HG03066 (cell line): Measurements from ENCODE around the gene NSL1.
"Not testable (repeated sequence)": the region's sequence is repeated elsewhere in the genome, so short reads cannot be mapped to it uniquely, and the experiment has no call there.

Experiments
- ATAC-seq: cut with Tn5 transposase; IDR thresholded peaks from one replicate; pipeline ENCODE4 v1.9.1; 2021; ENCODE audit warnings: low read depth; ENCODE audit not compliant: unreplicated experiment

Gene NSL1

GRCh38 chr1:212752934-212753497 is 38.6 kb downstream of the NSL1 start:
- no peak for ATAC-seq

- no peak for ATAC-seq
Observed at GRCh38 chr1:212752252-212752933, 39.2 kb downstream of the NSL1 start.

- ATAC-seq = no peak
Observed at GRCh38 chr1:212749821-212750535, 41.6 kb downstream of the NSL1 start.

GRCh38 chr1:212746546-212746945 is 45.0 kb downstream of the NSL1 start:
- ATAC-seq = no peak

GRCh38 chr1:212745303-212745702 is 46.3 kb downstream of the NSL1 start:
- ATAC-seq = no peak

GRCh38 chr1:212743901-212744475 is 47.6 kb downstream of the NSL1 start:
- ATAC-seq = no peak

- ATAC-seq = no peak
Observed at GRCh38 chr1:212738330-212738729, 53.2 kb downstream of the NSL1 start.

- ATAC-seq = no peak
Observed at GRCh38 chr1:212737559-212737958, 54.0 kb downstream of the NSL1 start.

- no peak for ATAC-seq
Observed at GRCh38 chr1:212733109-212733508, 58.5 kb downstream of the NSL1 start.

GRCh38 chr1:212731630-212732029 is 59.9 kb downstream of the NSL1 start:
- no peak for ATAC-seq

GRCh38 chr1:212728606-212729005 is 63.0 kb downstream of the NSL1 start:
- ATAC-seq = no peak

GRCh38 chr1:212727386-212728181 is 64.0 kb downstream of the NSL1 start:
- ATAC-seq = no peak

GRCh38 chr1:212724679-212725078 is 66.9 kb downstream of the NSL1 start:
- not testable (repeated sequence) for ATAC-seq

GRCh38 chr1:212722270-212722957 is 69.2 kb downstream of the NSL1 start:
- no peak for ATAC-seq

GRCh38 chr1:212721388-212722247 is 70.0 kb downstream of the NSL1 start:
- no peak for ATAC-seq

- no peak for ATAC-seq
Observed at GRCh38 chr1:212719633-212720032, 71.9 kb downstream of the NSL1 start.

GRCh38 chr1:212718499-212718898 is 73.1 kb downstream of the NSL1 start:
- ATAC-seq = no peak

- no peak for ATAC-seq
Observed at GRCh38 chr1:212716161-212716560, 75.4 kb downstream of the NSL1 start.

GRCh38 chr1:212713465-212714136 is 78.0 kb downstream of the NSL1 start:
- ATAC-seq = no peak
